GM12878 (cell line): ENCODE measurements around the gene PPP1R13L. TPM values are rescaled to one million over a fixed set of nuclear protein-coding genes. Genes with fewer than 3 reads are reported as not detected.

ENCODE experiments used
- ATAC-seq: fragments of 200-7000 bp; cut with Tn5 transposase; 3 replicates; pipeline ENCODE4 v1.9.1; 2020; ENCODE audit warnings: mild to moderate bottlenecking, moderate library complexity
- BruUV-seq: library from RNA; stranded (reverse); fragments of 400-500 nt; replicated peaks from 2 replicates; lab custom pipeline; 2021; lab: Mats Ljungman, UMichigan
- CTCF ChIA-PET: fragments of 300-600 bp; sonication (Branson Sonifier 250); formaldehyde crosslinking; extraction: SDS; loops from one replicate; lab custom pipeline; 2021; ENCODE audit warnings: inconsistent platforms; lab: Yijun Ruan, JAX
- POLR2A ChIA-PET: fragments of 350-600 bp; formaldehyde crosslinking; extraction: SDS; loops from one replicate; lab custom pipeline; 2021; ENCODE audit warnings: inconsistent platforms; lab: Charles Lee
- RAD21 ChIA-PET: fragments of 300-600 bp; sonication (Branson Sonifier 250); formaldehyde crosslinking; loops from one replicate; lab custom pipeline; 2023; ENCODE audit warnings: antibody characterized with exemption; ENCODE audit not compliant: unreplicated experiment; lab: Charles Lee
- SMC1A ChIA-PET: fragments of 300-600 bp; sonication (Branson Sonifier 250); formaldehyde crosslinking; loops from one replicate; lab custom pipeline; 2023; ENCODE audit not compliant: unreplicated experiment, uncharacterized antibody; lab: Charles Lee
- DNase-seq: peaks from one replicate; pipeline ENCODE4 v3.0.0-alpha.2; 2011; ENCODE audit warnings: low read depth, low spot score
- FAIRE-seq: peaks from 3 replicates; lab custom pipeline; 2011; peaks lifted over from hg19 to GRCh38; lab: Jason Lieb, UNC
- H2AFZ ChIP-seq: 2 replicates; pipeline ENCODE4 v1.6.0; 2011; ENCODE audit warnings: low read depth, low read length, control low read depth; ENCODE audit not compliant: control insufficient read depth
- H3K27ac ChIP-seq: 2 replicates; pipeline ENCODE4 v1.5.1; 2011; ENCODE audit warnings: control low read depth; ENCODE audit not compliant: control insufficient read depth, insufficient read depth
- H3K27me3 ChIP-seq, 2 experiments: replicated peaks in 1 of 2; 2 replicates each; pipeline versions ENCODE4 v1.6.0 to v1.6.1; 2011; ENCODE audit warnings: low read length in 1 of 2; ENCODE audit not compliant: control insufficient read depth in 2 of 2, insufficient read depth in 2 of 2
- H3K36me3 ChIP-seq, 2 experiments: 2 replicates each; pipeline ENCODE4 v1.5.1; 2011; ENCODE audit warnings: low read length in 1 of 2; ENCODE audit not compliant: control insufficient read depth in 2 of 2, insufficient read depth in 2 of 2
- H3K4me1 ChIP-seq: 2 replicates; pipeline ENCODE4 v1.6.1; 2011; ENCODE audit warnings: mild to moderate bottlenecking, low read length, moderate library complexity, mixed read lengths; ENCODE audit not compliant: control insufficient read depth, insufficient read depth
- H3K4me2 ChIP-seq: 2 replicates; pipeline ENCODE4 v1.6.0; 2011; ENCODE audit warnings: control low read depth; ENCODE audit not compliant: control insufficient read depth, insufficient read depth
- H3K4me3 ChIP-seq: fragments of 200-600 bp; sonication (generic); 2 replicates; pipeline ENCODE4 v1.5.1; 2016
- H3K79me2 ChIP-seq: 2 replicates; pipeline ENCODE4 v1.6.0; 2011; ENCODE audit warnings: low read length; ENCODE audit not compliant: control insufficient read depth, insufficient read depth
- H3K9ac ChIP-seq: 2 replicates; pipeline ENCODE4 v1.8.0; 2011; ENCODE audit warnings: low read length, control low read depth, mixed read lengths; ENCODE audit not compliant: control insufficient read depth, insufficient read depth
- H3K9me3 ChIP-seq: replicated peaks from 3 replicates; pipeline ENCODE4 v1.5.1; 2011; ENCODE audit warnings: mild to moderate bottlenecking, low read length; ENCODE audit not compliant: control insufficient read depth, insufficient read depth
- H4K20me1 ChIP-seq: 2 replicates; pipeline ENCODE4 v1.6.0; 2011; ENCODE audit not compliant: control insufficient read depth, insufficient read depth
- CHD4 ChIP-seq: fragments of 200-600 bp; sonication (generic); IDR thresholded peaks from 2 replicates; pipeline ENCODE4 v1.6.1; 2016; ENCODE audit warnings: mild to moderate bottlenecking
- EZH2 ChIP-seq: IDR thresholded peaks from 2 replicates; pipeline ENCODE4 v1.6.1; 2012; ENCODE audit warnings: low read depth, mild to moderate bottlenecking, control low read depth, inconsistent platforms, low read length, borderline replicate concordance; ENCODE audit not compliant: control insufficient read depth
- KDM1A ChIP-seq: fragments of 200-600 bp; sonication (generic); IDR thresholded peaks from 2 replicates; pipeline ENCODE4 v1.6.1; 2016; ENCODE audit warnings: borderline replicate concordance
- MLLT1 ChIP-seq: fragments of 450-650 bp; IDR thresholded peaks from 2 replicates; pipeline ENCODE4 v1.6.1; 2016; ENCODE audit warnings: mild to moderate bottlenecking
- NBN ChIP-seq: fragments of 450-650 bp; IDR thresholded peaks from 2 replicates; pipeline ENCODE4 v1.6.1; 2016
- SUPT20H ChIP-seq: IDR thresholded peaks from 2 replicates; pipeline ENCODE4 v1.6.1; 2011; ENCODE audit warnings: low read depth, mild to moderate bottlenecking, low read length, moderate library complexity, borderline replicate concordance; ENCODE audit not compliant: control insufficient read depth
- ZNF24 ChIP-seq: fragments of 450-650 bp; IDR thresholded peaks from 2 replicates; pipeline ENCODE4 v1.6.1; 2017; ENCODE audit warnings: antibody characterized with exemption, mild to moderate bottlenecking
- ZNF274 ChIP-seq: IDR thresholded peaks from one replicate; pipeline ENCODE4 v1.8.0; 2011; ENCODE audit not compliant: insufficient read length, insufficient read depth
- WGBS: methylation state at CpG from one replicate; pipeline ENCODE4 v1.1.6; 2016; ENCODE audit warnings: low lambda C conversion rate; ENCODE audit not compliant: insufficient replicate concordance, insufficient coverage; ENCODE audit errors: missing lambda C conversion rate; 5-methylcytosine and 5-hydroxymethylcytosine counted together
- in situ Hi-C: fragments of 300-500 bp; cut with MboI; formaldehyde crosslinking; loops from 9 replicates; pipeline ENCODE4 v1.14.3; 2018; ENCODE audit warnings: mixed read lengths
- intact Hi-C: fragments of 100-400 bp; cut with micrococcal nuclease; formaldehyde crosslinking; loops from one replicate; pipeline ENCODE4 v1.14.2; 2022; ENCODE audit not compliant: unreplicated experiment
- polyA plus RNA-seq, 11 experiments: library from polyadenylated mRNA; depleted of rRNA in 4 of 11; unstranded in 6 of 11; stranded (reverse) in 5 of 11; fragments of >200 nt; fragmentation: Nextera tagmentation in 4 of 11; fragmentation: Illumina TruSeq in 1 of 11; extraction: Ambion mirVana in 4 of 11; extraction: Trizol in 1 of 11; gene quantifications; 1 replicate in 1 of 11; 2 replicates in 10 of 11; pipeline versions ENCODE4 v1.2.1 to v1.2.3, GENCODE V29; 2011 to 2016; ENCODE audit warnings: inconsistent platforms in 2 of 11, missing spikeins in 2 of 11, low read depth in 1 of 11
- total RNA-seq, 4 experiments: library from RNA; depleted of rRNA in 3 of 4; stranded (reverse); fragments of >200 nt in 3 of 4; fragmentation: Illumina TruSeq in 1 of 4; extraction: Trizol in 1 of 4; gene quantifications; 2 replicates each; pipeline versions ENCODE4 v1.2.1 to v1.2.3, GENCODE V29; 2013 to 2021

The PPP1R13L gene
- total and polyA plus RNA-seq, 10 of the 15 experiments (the other 5 are each of a cell fraction or from before 2014, with no cell fraction given): 0.40 to 10.0 (median 2.5) TPM

GRCh38 chr19:45420871-45421270, 16.0 kb upstream of the PPP1R13L start:
- ChIA-PET RAD21 (interaction anchor here (0.9 to 1.4 kb wide), 3 partner anchors 14 to 47 kb away, joined by 3 to 6 read pairs (median 3); partner anchors contain the start of gene FOSB), SMC1A (interaction anchor here (1.5 kb wide), 1 partner anchor 58 kb away, joined by 3 read pairs; no protein-coding TSS in a partner anchor)
- H3K79me2 ChIP-seq: peaks cover 16% of the 10 kb centered on the region
- H3K9ac ChIP-seq: no peak overlapping the region
- TF ChIP-seq EZH2 (no peak), KDM1A (no peak), ZNF24 (peak; percentile 94)
- TF ChIP-seq, all 136 proteins: peak for 1
- ChIA-PET POLR2A (interaction anchor here (0.9 kb wide), 1 partner anchor 36 kb away, joined by 3 read pairs; no protein-coding TSS in a partner anchor), CTCF (interaction anchor here (1.1 to 4.9 kb wide), 3 partner anchors 18 to 65 kb away, joined by 4 to 42 read pairs (median 6); partner anchors contain the start of gene PPP1R13L)
- WGBS: 85% methylated on average over 6 of the region's 6 CpGs
- in situ Hi-C loops (no loop called here), intact Hi-C loops (no loop called here)
- FAIRE-seq (no peak), DNase-seq (no peak), ATAC-seq (no peak)
- Histone ChIP-seq H3K4me3 (no peak overlapping the region), H4K20me1 (no peaks in the 10 kb centered on the region), H3K9me3 (no peaks in the 10 kb centered on the region), H2AFZ (no peak overlapping the region), H3K27me3 (no peaks in the 10 kb centered on the region), H3K27ac (0 out of 2 replicates have a peak overlapping the region, but pooled peaks have one; percentile 18), H3K36me3 (no peaks in the 10 kb centered on the region; a peak in 4 of 4 replicates), H3K4me2 (no peak overlapping the region), H3K4me1 (peaks cover 38% of the 10 kb centered on the region)
- no TSS peak for BruUV-seq

- no peak overlapping the region for H3K9ac ChIP-seq
- H3K4me2 ChIP-seq: peak overlapping the region; percentile 69
- no TSS peak for BruUV-seq
- SMC1A ChIA-PET: no interaction called here
- H3K9me3 ChIP-seq: no peaks in the 10 kb centered on the region
- ATAC-seq: no peak
- peaks cover 0 to 3% of the 10 kb centered on the region in 2 experiments for H3K36me3 ChIP-seq
- H2AFZ ChIP-seq: no peak overlapping the region
- peaks cover 38% of the 10 kb centered on the region for H3K4me1 ChIP-seq
- TF ChIP-seq SUPT20H: no peak
- 0 out of 2 replicates have a peak, but pooled peaks have one; percentile 17 for TF ChIP-seq MLLT1
- no peak for TF ChIP-seq CHD4
- TF ChIP-seq NBN: no peak
- no peak for TF ChIP-seq ZNF274
- TF ChIP-seq, all 136 proteins: peak for 1
- in situ Hi-C loops: no loop called here
- peaks cover 16% of the 10 kb centered on the region for H3K79me2 ChIP-seq
- no peak for DNase-seq
- POLR2A ChIA-PET: no interaction called here
- no peak overlapping the region for H3K4me3 ChIP-seq
- CTCF ChIA-PET: interaction anchor here (1.1 to 4.9 kb wide), 4 partner anchors 17 to 65 kb away, joined by 4 to 42 read pairs (median 6); partner anchors contain the start of gene PPP1R13L
- H4K20me1 ChIP-seq: no peaks in the 10 kb centered on the region
- no peaks in the 10 kb centered on the region for H3K27me3 ChIP-seq
- H3K27ac ChIP-seq: peak overlapping the region; percentile 73; the same call in 1 of the 2 replicates
- RAD21 ChIA-PET: interaction anchor here (0.9 to 1.5 kb wide), 2 partner anchors 16 to 19 kb away, joined by 3 to 7 read pairs; partner anchors contain the start of gene PPP1R13L
- intact Hi-C loops: no loop called here
- FAIRE-seq: no peak
- 83% methylated on average over 10 of the region's 10 CpGs for WGBS
These were observed 15.5 kb upstream of the PPP1R13L start for GRCh38 chr19:45420356-45420755.
